ENCODE measurements around the gene DLG2.

DLG2 gene

GRCh38 chr11:84828616-84829015 is 798.5 kb downstream of the DLG2 start:
- no peak for TF ChIP-seq SIN3A (IDR thresholded peaks at IDR 0.05; ENCODE audit: borderline replicate concordance, insufficient read depth, low read length)
- no peak for TF ChIP-seq REST (IDR thresholded peaks at IDR 0.05; ENCODE audit: insufficient read depth in 1 of 2, low read depth in 2 of 2, low read length in 2 of 2)
- TF ChIP-seq FOXP2 (optimal IDR thresholded peaks at IDR 0.05; ENCODE audit: borderline replicate concordance, extremely low read depth, extremely low read length, insufficient read depth), result no peak
- TF ChIP-seq TAF1 (IDR thresholded peaks at IDR 0.05; ENCODE audit: borderline replicate concordance, insufficient read depth, low read length), result no peak
- no peak for TF ChIP-seq POLR2AphosphoS5 (IDR thresholded peaks at IDR 0.05; ENCODE audit: low read depth, low read length)

- TF ChIP-seq POLR2AphosphoS5 (IDR thresholded peaks at IDR 0.05; ENCODE audit: low read depth, low read length) (no peak), REST (IDR thresholded peaks at IDR 0.05; ENCODE audit: insufficient read depth in 1 of 2, low read depth in 2 of 2, low read length in 2 of 2) (no peak), FOXP2 (optimal IDR thresholded peaks at IDR 0.05; ENCODE audit: borderline replicate concordance, extremely low read depth, extremely low read length, insufficient read depth) (no peak)
Observed at GRCh38 chr11:84825106-84825660, 802.0 kb downstream of the DLG2 start.

GRCh38 chr11:84824624-84825023 is 802.5 kb downstream of the DLG2 start:
- TF ChIP-seq REST (IDR thresholded peaks at IDR 0.05; ENCODE audit: insufficient read depth in 1 of 2, low read depth in 2 of 2, low read length in 2 of 2) (no peak), POLR2AphosphoS5 (IDR thresholded peaks at IDR 0.05; ENCODE audit: low read depth, low read length) (no peak), FOXP2 (optimal IDR thresholded peaks at IDR 0.05; ENCODE audit: borderline replicate concordance, extremely low read depth, extremely low read length, insufficient read depth) (no peak), TAF1 (IDR thresholded peaks at IDR 0.05; ENCODE audit: borderline replicate concordance, insufficient read depth, low read length) (no peak), SIN3A (IDR thresholded peaks at IDR 0.05; ENCODE audit: borderline replicate concordance, insufficient read depth, low read length) (no peak)

DNA sequence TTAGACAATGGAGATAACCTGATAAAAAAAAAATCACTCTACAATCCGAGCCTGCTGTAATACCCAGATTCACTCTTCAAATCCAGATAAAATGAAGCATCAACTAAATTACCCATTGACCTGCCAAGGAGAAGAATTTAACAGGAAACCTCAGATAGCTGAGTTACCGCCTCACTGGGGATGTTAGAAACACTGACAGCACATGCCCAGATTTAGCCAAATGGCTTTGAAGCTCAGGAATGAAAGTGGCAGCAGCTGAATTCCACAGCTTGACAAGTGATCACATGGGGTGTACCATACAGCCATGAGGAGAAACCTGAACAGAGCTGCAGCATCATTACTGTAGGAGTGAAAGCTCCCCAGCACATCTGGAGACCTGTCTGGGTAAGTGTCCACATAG is 807.6 kb downstream of the DLG2 start:
- TF ChIP-seq POLR2AphosphoS5 (IDR thresholded peaks at IDR 0.05; ENCODE audit: low read depth, low read length), result no peak
- TF ChIP-seq REST (IDR thresholded peaks at IDR 0.05; ENCODE audit: insufficient read depth in 1 of 2, low read depth in 2 of 2, low read length in 2 of 2), result no peak
- TF ChIP-seq FOXP2 (optimal IDR thresholded peaks at IDR 0.05; ENCODE audit: borderline replicate concordance, extremely low read depth, extremely low read length, insufficient read depth), result no peak
- no peak for TF ChIP-seq SIN3A (IDR thresholded peaks at IDR 0.05; ENCODE audit: borderline replicate concordance, insufficient read depth, low read length)
- no peak for TF ChIP-seq TAF1 (IDR thresholded peaks at IDR 0.05; ENCODE audit: borderline replicate concordance, insufficient read depth, low read length)

- TF ChIP-seq SIN3A (IDR thresholded peaks at IDR 0.05; ENCODE audit: borderline replicate concordance, insufficient read depth, low read length), result no peak
- no peak for TF ChIP-seq TAF1 (IDR thresholded peaks at IDR 0.05; ENCODE audit: borderline replicate concordance, insufficient read depth, low read length)
- no peak for TF ChIP-seq REST (IDR thresholded peaks at IDR 0.05; ENCODE audit: insufficient read depth in 1 of 2, low read depth in 2 of 2, low read length in 2 of 2)
- TF ChIP-seq POLR2AphosphoS5 (IDR thresholded peaks at IDR 0.05; ENCODE audit: low read depth, low read length), result no peak
- TF ChIP-seq FOXP2 (optimal IDR thresholded peaks at IDR 0.05; ENCODE audit: borderline replicate concordance, extremely low read depth, extremely low read length, insufficient read depth), result no peak
Observed at GRCh38 chr11:84819128-84819527, 808.0 kb downstream of the DLG2 start.
